ENCODE data around the gene NR2C2AP.

NR2C2AP gene

DNA sequence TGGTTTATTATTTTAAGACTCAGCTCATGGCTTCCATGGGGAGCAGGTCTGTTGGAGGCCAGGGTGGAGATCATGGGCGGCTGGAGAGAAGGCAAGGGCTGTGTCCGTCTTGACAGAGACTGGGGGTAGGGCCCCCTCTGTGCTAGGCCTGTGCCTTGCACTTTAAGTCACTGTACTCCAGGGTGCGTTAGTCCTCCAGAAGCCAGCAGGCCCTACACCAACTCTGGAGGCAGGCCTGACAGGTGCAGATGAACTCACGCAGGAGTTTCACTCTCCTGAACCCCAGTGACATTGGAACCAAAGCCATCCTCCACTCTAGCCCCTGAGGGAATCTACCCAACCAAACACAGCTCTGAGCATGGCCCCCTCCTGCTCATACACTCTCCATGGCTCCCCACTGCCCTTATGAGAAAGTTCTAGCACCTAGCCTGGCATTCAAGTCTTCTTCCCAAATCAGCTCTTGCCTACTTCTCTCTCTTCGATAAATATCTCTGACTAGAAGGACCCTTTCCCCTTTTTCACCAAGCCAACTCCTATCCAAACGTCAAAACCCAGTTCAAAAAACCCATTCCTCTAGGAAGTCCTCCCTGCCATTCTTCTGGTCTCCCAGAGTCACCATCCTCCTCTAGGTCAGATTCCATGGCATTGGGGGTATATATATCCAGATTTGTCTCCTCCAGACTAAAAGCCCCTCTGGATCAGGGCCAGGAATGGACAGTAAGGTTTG lies 48.3 kb downstream of the NR2C2AP start:
- POLR2A ChIA-PET, result no interaction called here
- CTCF ChIA-PET, result no interaction called here
- TF ChIP-seq FOXA1 (IDR thresholded peaks at IDR 0.05), result no peak
- TF ChIP-seq ZNF384 (IDR thresholded peaks at IDR 0.05), result no peak
- TF ChIP-seq FOXM1 (IDR thresholded peaks at IDR 0.05; ENCODE audit: borderline replicate concordance), result no peak
- no peak for TF ChIP-seq L3MBTL2 (conservative IDR thresholded peaks at IDR 0.05)
- no peak for TF ChIP-seq ARNT (IDR thresholded peaks at IDR 0.05)
- no peak for TF ChIP-seq NFRKB (IDR thresholded peaks at IDR 0.05)
- no peak for TF ChIP-seq FOXK2 (IDR thresholded peaks at IDR 0.05)
- TF ChIP-seq LEF1 (IDR thresholded peaks at IDR 0.05; ENCODE audit: borderline replicate concordance), result no peak
- no peak for TF ChIP-seq SUZ12 (IDR thresholded peaks at IDR 0.05)
- no peak for TF ChIP-seq CTBP1 (IDR thresholded peaks at IDR 0.05; ENCODE audit: borderline replicate concordance)
- TF ChIP-seq ELF4 (IDR thresholded peaks at IDR 0.05), result no peak
- no peak for DNase-seq (ENCODE audit: extremely low spot score)

DNA sequence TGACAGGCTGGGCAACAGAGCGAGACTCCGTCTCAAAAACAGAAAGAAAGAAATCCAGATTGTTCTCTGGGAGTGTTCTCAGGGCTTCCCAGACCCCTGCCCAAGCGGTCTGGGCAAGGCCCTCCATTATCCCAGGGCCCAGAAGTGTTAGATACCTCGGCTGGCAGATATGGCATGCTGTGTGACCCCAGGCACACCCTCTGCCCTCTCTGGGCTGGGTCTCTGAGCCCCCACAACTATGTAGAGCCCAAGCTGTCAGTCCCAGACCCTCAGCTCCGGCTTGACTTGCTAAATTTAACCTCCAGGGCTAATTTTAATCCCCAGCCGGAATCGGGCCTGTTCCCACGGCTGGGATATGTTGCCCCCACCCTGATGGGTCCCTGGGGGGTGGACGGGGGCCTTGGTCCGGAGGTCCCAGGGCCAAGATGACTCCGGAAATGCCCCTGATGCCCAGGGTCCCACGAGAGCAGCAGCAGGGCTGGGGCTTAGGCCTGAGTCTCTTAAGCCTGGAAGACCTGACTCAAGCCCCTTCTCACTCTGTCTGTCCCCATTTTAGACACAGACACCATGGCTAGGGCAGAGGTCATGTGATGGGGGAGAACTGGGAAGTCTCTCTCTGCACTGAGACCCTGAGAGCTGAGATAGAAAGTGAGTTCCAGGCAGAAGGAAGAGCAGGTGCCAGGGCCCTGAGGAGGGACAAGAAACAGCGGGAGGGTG lies 50.4 kb downstream of the NR2C2AP start:
- ChIA-PET POLR2A (no interaction called here), CTCF (no interaction called here)
- DNase-seq (ENCODE audit: extremely low spot score), result no peak
- TF ChIP-seq FOXA1 (IDR thresholded peaks at IDR 0.05) (no peak), L3MBTL2 (conservative IDR thresholded peaks at IDR 0.05) (no peak), SP1 (IDR thresholded peaks at IDR 0.05) (no peak), SUZ12 (IDR thresholded peaks at IDR 0.05) (no peak), TARDBP (IDR thresholded peaks at IDR 0.05) (no peak)

DNA sequence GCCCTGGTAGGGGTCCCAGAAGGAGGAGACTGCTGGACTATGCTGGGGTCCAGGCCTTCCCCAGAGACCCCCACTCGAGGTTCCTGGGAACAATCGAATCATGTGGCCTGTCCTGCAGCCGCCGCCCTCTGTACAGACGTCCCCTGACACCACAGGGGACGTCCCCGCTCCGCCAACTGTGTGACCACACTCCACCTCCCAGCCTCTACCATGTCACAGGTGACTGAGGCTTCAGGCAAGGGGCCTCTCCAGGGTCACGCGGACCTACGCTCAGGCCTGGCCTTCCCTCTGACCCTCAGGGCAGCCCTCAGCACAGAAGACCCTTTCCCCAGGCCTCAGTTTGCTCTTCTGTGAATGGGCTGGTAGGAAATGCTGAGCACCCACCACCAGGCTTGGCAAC lies 51.8 kb downstream of the NR2C2AP start:
- no peak for DNase-seq (ENCODE audit: extremely low spot score)
- TF ChIP-seq BHLHE40 (IDR thresholded peaks at IDR 0.05; ENCODE audit: borderline replicate concordance), result no peak
- no peak for TF ChIP-seq TARDBP (IDR thresholded peaks at IDR 0.05)
- TF ChIP-seq CTBP1 (IDR thresholded peaks at IDR 0.05; ENCODE audit: borderline replicate concordance), result no peak
- TF ChIP-seq FOXA1 (IDR thresholded peaks at IDR 0.05), result no peak
- no peak for TF ChIP-seq LEF1 (IDR thresholded peaks at IDR 0.05; ENCODE audit: borderline replicate concordance)
- TF ChIP-seq, protein P1, sequence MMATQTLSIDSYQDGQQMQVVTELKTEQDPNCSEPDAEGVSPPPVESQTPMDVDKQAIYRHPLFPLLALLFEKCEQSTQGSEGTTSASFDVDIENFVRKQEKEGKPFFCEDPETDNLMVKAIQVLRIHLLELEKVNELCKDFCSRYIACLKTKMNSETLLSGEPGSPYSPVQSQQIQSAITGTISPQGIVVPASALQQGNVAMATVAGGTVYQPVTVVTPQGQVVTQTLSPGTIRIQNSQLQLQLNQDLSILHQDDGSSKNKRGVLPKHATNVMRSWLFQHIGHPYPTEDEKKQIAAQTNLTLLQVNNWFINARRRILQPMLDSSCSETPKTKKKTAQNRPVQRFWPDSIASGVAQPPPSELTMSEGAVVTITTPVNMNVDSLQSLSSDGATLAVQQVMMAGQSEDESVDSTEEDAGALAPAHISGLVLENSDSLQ (IDR thresholded peaks at IDR 0.05), result no peak
- TF ChIP-seq ELF4 (IDR thresholded peaks at IDR 0.05), result no peak
- no peak for TF ChIP-seq ZNF384 (IDR thresholded peaks at IDR 0.05)
- TF ChIP-seq SP1 (IDR thresholded peaks at IDR 0.05), result no peak
- TF ChIP-seq FOXK2 (IDR thresholded peaks at IDR 0.05), result no peak
- TF ChIP-seq HDGF (IDR thresholded peaks at IDR 0.05; ENCODE audit: borderline replicate concordance), result no peak
- TF ChIP-seq L3MBTL2 (conservative IDR thresholded peaks at IDR 0.05), result no peak
- no peak for TF ChIP-seq FOXM1 (IDR thresholded peaks at IDR 0.05; ENCODE audit: borderline replicate concordance)
- TF ChIP-seq SUZ12 (IDR thresholded peaks at IDR 0.05), result no peak
- no peak for TF ChIP-seq ARNT (IDR thresholded peaks at IDR 0.05)
- POLR2A ChIA-PET, result no interaction called here
- CTCF ChIA-PET, result no interaction called here

All from HEK293T (cell line).